Epithelial cell of proximal tubule (primary cell): ENCODE results near the gene ABRAXAS1. TPM values are rescaled to one million over a fixed set of nuclear protein-coding genes. Genes with fewer than 3 reads are reported as not detected.
A peak's percentile ranks its signal among the peaks of the same experiment; 100 is the strongest.

Experiments
- DNase-seq: peaks from one replicate; pipeline ENCODE4 v3.0.0-alpha.2; 2011; ENCODE audit warnings: low read depth
- H3K4me3 ChIP-seq: 2 replicates; pipeline ENCODE4 v1.5.1; 2011; ENCODE audit warnings: low read depth, mild to moderate bottlenecking, low read length
- total RNA-seq: library from RNA; depleted of rRNA; stranded (reverse); fragments of >200 nt; gene quantifications from 2 replicates; pipeline ENCODE4 v1.2.3, GENCODE V29; 2015
- TF ChIP-seq, protein P1 (sequence below): conservative IDR thresholded peaks from 2 replicates; pipeline ENCODE4 v1.5.1; 2012; ENCODE audit warnings: low read depth, mild to moderate bottlenecking, low read length

ABRAXAS1 gene
- total RNA-seq, 1 donor from 2014 or later, result 11.3 TPM

DNA sequence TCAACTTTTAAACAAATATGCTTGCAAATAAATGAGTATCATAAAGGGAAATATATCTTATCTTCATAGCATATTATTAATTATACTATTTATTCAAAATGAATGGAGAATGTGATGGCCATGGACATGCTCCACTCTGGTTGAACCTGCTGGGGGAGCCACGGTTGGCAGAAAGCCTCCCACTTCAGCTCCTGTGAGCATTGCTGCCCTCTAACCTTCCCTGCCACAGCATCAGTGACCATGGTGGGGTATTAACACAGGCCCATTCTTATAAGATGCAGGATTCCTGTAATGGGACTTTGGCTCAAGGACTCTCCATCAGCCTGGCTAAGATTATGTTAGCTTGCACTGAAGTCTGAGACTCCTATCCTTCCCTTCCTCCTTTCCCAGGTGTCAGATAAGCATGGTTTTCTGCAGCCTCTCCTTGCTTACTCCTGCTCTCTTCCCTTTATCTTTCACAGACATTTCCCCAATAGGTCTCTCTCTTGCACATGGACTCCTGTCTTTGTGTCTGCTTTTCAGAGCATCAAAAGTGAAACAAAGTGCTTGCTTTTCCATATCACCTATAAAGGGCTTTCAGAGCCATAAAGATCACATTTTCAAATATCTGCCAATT lies 4.9 kb upstream of the ABRAXAS1 start:
- TF ChIP-seq, protein P1, sequence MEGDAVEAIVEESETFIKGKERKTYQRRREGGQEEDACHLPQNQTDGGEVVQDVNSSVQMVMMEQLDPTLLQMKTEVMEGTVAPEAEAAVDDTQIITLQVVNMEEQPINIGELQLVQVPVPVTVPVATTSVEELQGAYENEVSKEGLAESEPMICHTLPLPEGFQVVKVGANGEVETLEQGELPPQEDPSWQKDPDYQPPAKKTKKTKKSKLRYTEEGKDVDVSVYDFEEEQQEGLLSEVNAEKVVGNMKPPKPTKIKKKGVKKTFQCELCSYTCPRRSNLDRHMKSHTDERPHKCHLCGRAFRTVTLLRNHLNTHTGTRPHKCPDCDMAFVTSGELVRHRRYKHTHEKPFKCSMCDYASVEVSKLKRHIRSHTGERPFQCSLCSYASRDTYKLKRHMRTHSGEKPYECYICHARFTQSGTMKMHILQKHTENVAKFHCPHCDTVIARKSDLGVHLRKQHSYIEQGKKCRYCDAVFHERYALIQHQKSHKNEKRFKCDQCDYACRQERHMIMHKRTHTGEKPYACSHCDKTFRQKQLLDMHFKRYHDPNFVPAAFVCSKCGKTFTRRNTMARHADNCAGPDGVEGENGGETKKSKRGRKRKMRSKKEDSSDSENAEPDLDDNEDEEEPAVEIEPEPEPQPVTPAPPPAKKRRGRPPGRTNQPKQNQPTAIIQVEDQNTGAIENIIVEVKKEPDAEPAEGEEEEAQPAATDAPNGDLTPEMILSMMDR, result no peak
- no peak overlapping the region for H3K4me3 ChIP-seq
- no peak for DNase-seq

DNA sequence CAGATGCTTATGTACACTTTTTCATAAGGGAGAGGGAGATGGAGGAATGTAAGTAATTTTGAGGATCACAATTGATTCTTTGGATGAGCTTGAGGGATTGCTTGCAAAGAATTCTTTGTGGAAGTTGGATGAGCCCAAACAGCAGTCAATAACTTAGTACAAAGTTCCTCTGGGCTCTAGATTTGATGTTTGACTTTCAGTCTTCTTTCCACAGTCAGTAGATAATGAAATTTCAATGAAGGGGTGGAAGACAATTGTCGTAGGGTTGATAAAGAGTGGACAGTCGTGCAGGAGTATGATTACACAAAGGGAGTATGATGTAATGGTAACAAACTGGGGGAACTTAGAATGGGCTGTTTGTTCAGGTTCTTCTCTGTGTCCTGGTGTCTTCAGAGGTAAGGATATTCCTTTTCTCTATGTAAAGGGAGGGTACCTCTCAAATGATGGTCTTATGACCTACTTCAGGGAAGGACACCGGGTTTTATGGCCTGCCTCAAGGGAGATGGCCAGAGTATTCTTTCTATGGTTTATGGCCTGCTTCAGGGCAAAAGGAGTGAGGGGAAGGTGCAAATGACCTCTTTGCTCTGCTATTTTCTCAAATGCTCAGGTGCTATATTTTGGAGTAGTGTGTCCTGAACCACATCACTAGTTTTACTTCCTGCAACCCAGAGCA lies 1.7 kb upstream of the ABRAXAS1 start:
- TF ChIP-seq, protein P1, result no peak
- no peak overlapping the region for H3K4me3 ChIP-seq
- DNase-seq, result no peak

DNA sequence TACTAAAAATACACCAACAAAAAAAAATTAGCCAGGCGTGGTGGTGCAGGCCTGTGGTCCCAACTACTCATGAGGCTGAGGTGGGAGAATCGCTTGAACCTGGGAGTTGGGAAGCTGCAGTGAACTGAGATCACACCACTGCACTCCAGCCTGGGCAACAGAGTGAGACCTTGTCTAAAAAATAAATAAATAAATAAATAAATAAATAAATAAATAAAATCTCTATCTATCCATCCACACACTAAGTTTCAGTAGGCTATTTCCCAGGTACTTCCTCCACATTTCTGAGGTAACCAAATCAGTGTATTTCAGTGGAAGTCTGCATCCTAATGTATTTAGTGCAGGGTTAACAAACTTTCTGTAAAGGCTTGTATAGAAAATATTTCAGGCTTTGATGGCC lies 10.9 kb downstream of the ABRAXAS1 start:
- TF ChIP-seq, protein P1, result no peak
- no peak for DNase-seq
- H3K4me3 ChIP-seq, result no peak overlapping the region

DNA sequence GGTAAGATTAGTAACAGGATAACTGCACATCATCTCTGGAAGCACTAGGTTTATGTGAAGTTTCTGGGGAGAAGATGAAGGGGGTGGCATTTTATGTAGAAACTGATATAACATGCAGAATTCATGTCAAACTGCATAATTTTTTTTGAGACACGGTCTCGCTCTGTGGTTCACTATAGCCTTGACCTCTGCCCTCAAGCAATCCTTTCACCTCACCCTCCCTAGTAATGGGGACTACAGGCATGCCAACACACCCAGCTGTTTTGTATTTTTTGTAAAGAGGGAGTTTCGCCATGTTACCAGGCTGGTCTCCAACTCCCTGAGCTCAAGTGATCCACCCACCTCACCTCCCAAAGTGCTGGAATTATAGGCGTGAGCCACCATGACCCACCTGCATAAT lies 11.5 kb downstream of the ABRAXAS1 start:
- TF ChIP-seq, protein P1, result no peak
- DNase-seq, result no peak
- no peak overlapping the region for H3K4me3 ChIP-seq

DNA sequence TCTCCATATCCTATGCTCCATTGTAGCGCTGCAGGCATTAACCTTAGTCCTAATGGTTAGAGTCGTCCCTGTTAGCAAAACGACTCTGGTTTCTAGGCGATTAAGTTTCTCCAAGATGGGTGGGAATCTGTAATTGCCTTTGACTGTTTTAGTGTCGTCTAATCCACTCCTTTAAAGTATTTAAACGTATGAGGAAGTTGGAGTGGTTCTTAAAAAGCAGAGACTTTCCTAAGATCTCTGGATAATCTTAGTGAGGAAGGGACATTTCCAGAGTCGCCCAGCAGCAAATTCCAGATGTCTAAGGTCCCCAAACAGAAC lies 28.8 kb downstream of the ABRAXAS1 start:
- peak overlapping the region; percentile 91 for H3K4me3 ChIP-seq
- TF ChIP-seq, protein P1, result no peak
- DNase-seq, result no peak

DNA sequence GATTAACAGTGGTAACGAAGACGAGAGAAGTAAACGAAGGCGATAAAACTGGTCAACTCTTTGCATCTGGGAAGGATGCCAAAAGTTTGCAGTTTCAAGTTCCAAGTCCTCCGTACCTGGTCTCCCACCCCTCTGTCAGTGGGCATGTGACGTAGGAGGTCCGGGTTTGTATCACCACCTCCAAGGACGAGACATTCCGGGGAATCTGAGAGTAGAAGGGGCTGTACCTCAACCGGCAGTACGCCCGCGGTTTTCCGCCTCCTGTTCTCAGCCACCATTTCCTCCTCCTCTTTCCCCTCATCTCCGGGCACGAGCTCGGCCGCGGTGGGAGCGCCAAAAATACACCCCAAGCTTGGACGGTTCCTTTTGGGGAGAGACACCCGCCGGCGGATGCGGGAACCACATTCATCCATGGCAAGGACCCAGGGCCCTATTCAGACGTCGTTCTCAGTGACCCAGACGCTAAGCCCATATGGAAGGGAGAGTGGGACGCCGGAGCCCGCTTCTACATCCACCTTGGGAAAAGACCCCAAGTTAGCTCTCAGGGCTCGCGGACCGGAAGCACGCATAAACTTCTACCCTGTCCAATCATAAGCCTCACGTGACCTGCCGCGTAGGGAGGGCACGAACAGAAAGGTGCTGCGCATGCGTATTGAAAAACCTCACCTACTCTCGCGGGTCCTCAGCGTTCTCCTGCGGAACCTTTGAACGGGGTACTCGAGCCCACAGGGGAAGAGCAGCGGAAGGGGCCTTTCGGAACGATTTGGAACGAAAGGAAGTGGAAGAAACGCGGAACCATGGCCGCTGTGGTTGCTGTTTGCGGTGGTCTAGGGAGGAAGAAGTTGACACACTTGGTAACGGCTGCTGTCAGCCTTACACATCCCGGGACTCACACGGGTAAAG lies 29.4 kb downstream of the ABRAXAS1 start, which contains the start of the genes HELQ and MRPS18C:
HELQ (minus strand) TSS at position 543 of the 903 bp plus-strand sequence; CDS start at position 413, 130 bp downstream.
MRPS18C (plus strand) TSS at position 778 of the 903 bp plus-strand sequence; CDS start at position 798, 20 bp downstream.
- peak; percentile 87 for DNase-seq
- H3K4me3 ChIP-seq, result peak within 1 kb of the TSS; percentile 91
- TF ChIP-seq, protein P1, result peak; percentile 40
